GM23338 (cell line): ENCODE results near the gene AGPS. TPM values are rescaled to one million over a fixed set of nuclear protein-coding genes. Genes with fewer than 3 reads are reported as not detected.
"Not testable (repeated sequence)": the region's sequence is repeated elsewhere in the genome, so short reads cannot be mapped to it uniquely, and the experiment has no call there.

Source experiments
- ATAC-seq: fragments of 200-7000 bp; cut with Tn5 transposase; 3 replicates; pipeline ENCODE4 v1.9.1; 2020
- DNase-seq: peaks from one replicate; pipeline ENCODE4 v3.0.0-alpha.2; 2015; ENCODE audit warnings: low spot score
- H2AFZ ChIP-seq: fragments of 200-600 bp; sonication (generic); 2 replicates; pipeline ENCODE4 v1.8.0; 2016; ENCODE audit warnings: antibody characterized with exemption, mild to moderate bottlenecking, moderate library complexity
- H3F3A ChIP-seq: fragments of 200-600 bp; sonication (generic); replicated peaks from 2 replicates; pipeline ENCODE4 v1.8.0; 2017; ENCODE audit warnings: antibody characterized with exemption, mixed run types, low read depth
- H3K27ac ChIP-seq: fragments of 200-600 bp; sonication (generic); 2 replicates; pipeline ENCODE4 v1.6.1; 2016; ENCODE audit warnings: low read depth
- H3K27me3 ChIP-seq: fragments of 200-600 bp; sonication (generic); 2 replicates; pipeline ENCODE4 v1.8.0; 2016; ENCODE audit warnings: mild to moderate bottlenecking, mixed run types, moderate library complexity; ENCODE audit not compliant: insufficient read depth
- H3K36me3 ChIP-seq: fragments of 200-600 bp; sonication (generic); 2 replicates; pipeline ENCODE4 v1.8.0; 2016; ENCODE audit warnings: mild to moderate bottlenecking; ENCODE audit not compliant: insufficient read depth
- H3K4me1 ChIP-seq: fragments of 200-600 bp; sonication (generic); 2 replicates; pipeline ENCODE4 v1.8.0; 2016; ENCODE audit warnings: mild to moderate bottlenecking, moderate library complexity; ENCODE audit not compliant: insufficient read depth
- H3K4me2 ChIP-seq: fragments of 200-600 bp; sonication (generic); 2 replicates; pipeline ENCODE4 v1.7.1; 2017; ENCODE audit warnings: mixed run types
- H3K4me3 ChIP-seq: fragments of 200-600 bp; sonication (generic); 2 replicates; pipeline ENCODE4 v1.6.1; 2016; ENCODE audit warnings: mixed run types
- H3K79me2 ChIP-seq: fragments of 200-600 bp; sonication (generic); replicated peaks from 2 replicates; pipeline ENCODE4 v1.8.0; 2017; ENCODE audit warnings: mild to moderate bottlenecking; ENCODE audit not compliant: insufficient read depth
- H3K9me2 ChIP-seq: fragments of 200-600 bp; sonication (generic); 2 replicates; pipeline ENCODE4 v1.8.0; 2017; ENCODE audit not compliant: insufficient read depth
- H4K20me1 ChIP-seq: fragments of 200-600 bp; sonication (generic); replicated peaks from 2 replicates; pipeline ENCODE4 v1.8.0; 2017; ENCODE audit warnings: mild to moderate bottlenecking; ENCODE audit not compliant: insufficient read depth
- H3K27ac Mint-ChIP-seq: 2 replicates; pipeline ENCODE4 v1.8.0; 2020; ENCODE audit warnings: inconsistent platforms, mild to moderate bottlenecking, moderate library complexity, mixed read lengths
- H3K27me3 Mint-ChIP-seq: 3 replicates; pipeline ENCODE4 v1.8.0; 2022; ENCODE audit warnings: low read depth, mild to moderate bottlenecking, moderate library complexity, mixed read lengths, inconsistent platforms; ENCODE audit not compliant: insufficient read depth, poor library complexity
- H3K36me3 Mint-ChIP-seq: 3 replicates; pipeline ENCODE4 v1.8.0; 2021; ENCODE audit warnings: low read depth, mild to moderate bottlenecking, inconsistent platforms, moderate library complexity, mixed read lengths
- H3K4me1 Mint-ChIP-seq: 3 replicates; pipeline ENCODE4 v1.8.0; 2020; ENCODE audit warnings: mild to moderate bottlenecking, inconsistent platforms, mixed read lengths
- H3K4me3 Mint-ChIP-seq: 3 replicates; pipeline ENCODE4 v1.8.0; 2021; ENCODE audit warnings: moderate library complexity, mild to moderate bottlenecking, inconsistent platforms, mixed read lengths
- H3K9me3 Mint-ChIP-seq: 3 replicates; pipeline ENCODE4 v1.8.0; 2020; ENCODE audit warnings: moderate library complexity, mild to moderate bottlenecking, inconsistent platforms, mixed read lengths
- CTCF ChIP-seq, 2 experiments: fragments of 200-600 bp in 1 of 2; sonication (generic) in 1 of 2; conservative IDR thresholded peaks; 2 replicates each; pipeline versions ENCODE4 v1.5.1 to v1.6.1; 2016 to 2017; ENCODE audit warnings: antibody characterized with exemption in 2 of 2, low read depth in 2 of 2, mild to moderate bottlenecking in 2 of 2, moderate library complexity in 1 of 2
- JUNB ChIP-seq: IDR thresholded peaks from one replicate; pipeline ENCODE4 v1.6.1; 2016; ENCODE audit warnings: antibody characterized with exemption; ENCODE audit not compliant: unreplicated experiment
- NANOG ChIP-seq: IDR thresholded peaks from 2 replicates; pipeline ENCODE4 v1.6.1; 2016; ENCODE audit warnings: antibody characterized with exemption, borderline replicate concordance
- POLR2AphosphoS5 ChIP-seq: IDR thresholded peaks from 2 replicates; pipeline ENCODE4 v1.6.1; 2016; ENCODE audit warnings: antibody characterized with exemption, low read depth
- REST ChIP-seq: IDR thresholded peaks from one replicate; pipeline ENCODE4 v1.6.1; 2018; ENCODE audit warnings: antibody characterized with exemption; ENCODE audit not compliant: unreplicated experiment
- STAT1 ChIP-seq: IDR thresholded peaks from one replicate; pipeline ENCODE4 v1.6.1; 2016; ENCODE audit warnings: antibody characterized with exemption; ENCODE audit not compliant: unreplicated experiment
- ZNF114 ChIP-seq: fragments of 250-450 bp; sonication (Bioruptor Pico); IDR thresholded peaks from 2 replicates; pipeline ENCODE4 v1.5.0; 2020; ENCODE audit warnings: mild to moderate bottlenecking, moderate library complexity
- ZNF331 ChIP-seq: fragments of 250-450 bp; sonication (Bioruptor Pico); IDR thresholded peaks from 2 replicates; pipeline ENCODE4 v1.5.0; 2020; ENCODE audit warnings: low read depth, mild to moderate bottlenecking, moderate library complexity
- polyA plus RNA-seq: library from polyadenylated mRNA; unstranded; fragments of >200 nt; fragmentation: Nextera tagmentation; extraction: Ambion mirVana; gene quantifications from 2 replicates; pipeline ENCODE4 v1.2.1, GENCODE V29; 2016
- total RNA-seq: library from RNA; depleted of rRNA; stranded (reverse); fragments of >200 nt; shearing (Covaris generic); gene quantifications from 2 replicates; pipeline ENCODE4 v1.2.3, GENCODE V29; 2014

The AGPS gene
- total and polyA plus RNA-seq, 2 experiments from 2014 or later: 14.6 to 73.2 TPM

- not testable (repeated sequence) for H3K4me3 Mint-ChIP-seq, H3F3A ChIP-seq, DNase-seq, ATAC-seq, H3K4me2 ChIP-seq, H3K4me1 ChIP-seq, H2AFZ ChIP-seq, H3K27ac ChIP-seq, H3K4me3 ChIP-seq, H3K9me2 ChIP-seq, H3K27me3 ChIP-seq, H4K20me1 ChIP-seq, H3K36me3 ChIP-seq, H3K27ac Mint-ChIP-seq, H3K4me1 Mint-ChIP-seq, H3K27me3 Mint-ChIP-seq
- peaks cover 87% of the 10 kb centered on the region for H3K79me2 ChIP-seq
- peaks cover 15% of the 10 kb centered on the region; the same call in 2 of the 3 replicates for H3K9me3 Mint-ChIP-seq
- peaks cover 46% of the 10 kb centered on the region for H3K36me3 Mint-ChIP-seq
Measured at GRCh38 chr2:177424620-177425019, 32.0 kb downstream of the AGPS start.

- ATAC-seq (no peak), DNase-seq (no peak)
- Histone ChIP-seq H3F3A (no peaks in the 10 kb centered on the region), H4K20me1 (peaks cover 5% of the 10 kb centered on the region; the same call in 1 of the 2 replicates), H3K4me2 (no peak overlapping the region), H3K27ac (no peak overlapping the region), H3K4me3 (no peak overlapping the region), H3K4me1 (no peaks in the 10 kb centered on the region), H3K27me3 (no peaks in the 10 kb centered on the region), H3K9me2 (peaks cover 5% of the 10 kb centered on the region; the same call in 1 of the 2 replicates), H3K36me3 (peaks cover 4% of the 10 kb centered on the region; the same call in 1 of the 2 replicates), H3K79me2 (peaks cover 86% of the 10 kb centered on the region), H2AFZ (no peak overlapping the region)
- H3K4me3 Mint-ChIP-seq: no peak overlapping the region
- no peaks in the 10 kb centered on the region; the same call in 2 of the 3 replicates for H3K4me1 Mint-ChIP-seq
- peaks cover 62% of the 10 kb centered on the region for H3K36me3 Mint-ChIP-seq
- H3K9me3 Mint-ChIP-seq: peaks cover 28% of the 10 kb centered on the region
- TF ChIP-seq ZNF331 (CRISPR knock-in tag) (no peak), ZNF114 (CRISPR knock-in tag) (no peak), CTCF (conservative IDR thresholded peaks at IDR 0.05; ENCODE audit: low read depth in 2 of 2) (no peak), POLR2AphosphoS5 (no peak), NANOG (no peak), STAT1 (no peak), JUNB (no peak), REST (no peak)
- no peak overlapping the region for H3K27ac Mint-ChIP-seq
- H3K27me3 Mint-ChIP-seq: peaks cover 2% of the 10 kb centered on the region
Measured at GRCh38 chr2:177427316-177427715, 34.7 kb downstream of the AGPS start.

- H3K79me2 ChIP-seq: peaks cover 89% of the 10 kb centered on the region
Measured at GRCh38 chr2:177427936-177428335, 35.4 kb downstream of the AGPS start.

More at GRCh38 chr2:177427936-177428335, 35.4 kb downstream of the AGPS start:
- not testable (repeated sequence) for H3K27me3 ChIP-seq, H3K4me1 ChIP-seq, H3K4me3 Mint-ChIP-seq, H3F3A ChIP-seq, ATAC-seq, H3K4me1 Mint-ChIP-seq, H3K4me3 ChIP-seq, H3K36me3 ChIP-seq, H3K27ac ChIP-seq, H2AFZ ChIP-seq, H3K27me3 Mint-ChIP-seq, H4K20me1 ChIP-seq, H3K4me2 ChIP-seq, DNase-seq, H3K9me2 ChIP-seq, H3K27ac Mint-ChIP-seq
- Mint-ChIP-seq H3K36me3 (peaks cover 68% of the 10 kb centered on the region), H3K9me3 (peaks cover 33% of the 10 kb centered on the region)
